GM21447 (cell line): ENCODE results near the gene CRIP3.
"Not testable (repeated sequence)": the region's sequence is repeated elsewhere in the genome, so short reads cannot be mapped to it uniquely, and the experiment has no call there.

Experiments used
- ATAC-seq: cut with Tn5 transposase; IDR thresholded peaks from one replicate; pipeline ENCODE4 v1.9.1; 2021; ENCODE audit not compliant: unreplicated experiment

Gene CRIP3

DNA sequence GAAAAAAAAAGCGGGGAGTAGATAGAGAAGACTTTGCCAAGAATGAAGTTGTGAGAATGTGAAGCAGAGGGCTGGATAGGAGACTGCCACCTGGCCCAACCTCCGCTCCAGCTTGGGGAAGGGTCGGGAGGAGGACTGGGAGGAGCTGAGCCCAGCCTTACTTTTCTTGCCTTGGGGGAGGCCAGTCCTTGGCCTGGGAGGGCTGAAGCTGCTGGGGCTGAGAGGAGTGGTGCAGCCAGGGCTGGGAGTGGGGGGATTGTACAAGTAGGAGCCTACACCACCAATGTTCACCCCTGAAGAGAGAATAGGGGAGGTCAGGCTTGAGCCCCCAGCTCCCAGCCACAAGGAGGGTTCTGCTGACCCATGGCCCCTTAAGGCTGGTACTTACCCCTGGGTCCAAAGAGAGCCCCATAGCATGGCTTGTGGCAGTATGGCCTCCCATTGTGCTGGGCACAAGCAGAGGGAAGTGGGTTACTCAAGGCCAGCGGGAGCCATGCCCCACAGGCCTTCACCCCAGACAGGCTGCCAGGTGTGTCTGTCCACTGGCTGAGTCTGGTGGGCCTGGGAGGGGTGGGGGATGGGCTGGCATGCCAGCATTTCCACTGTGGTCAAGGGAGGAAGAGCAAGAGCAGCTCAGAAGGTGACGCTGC, 1.1 kb downstream of the CRIP3 start:
- no peak for ATAC-seq

GRCh38 chr6:43306086-43306485, 2.5 kb downstream of the CRIP3 start:
- no peak for ATAC-seq

GRCh38 chr6:43304882-43305281, 3.7 kb downstream of the CRIP3 start:
- no peak for ATAC-seq

GRCh38 chr6:43304361-43304760, 4.3 kb downstream of the CRIP3 start:
- ATAC-seq: no peak

DNA sequence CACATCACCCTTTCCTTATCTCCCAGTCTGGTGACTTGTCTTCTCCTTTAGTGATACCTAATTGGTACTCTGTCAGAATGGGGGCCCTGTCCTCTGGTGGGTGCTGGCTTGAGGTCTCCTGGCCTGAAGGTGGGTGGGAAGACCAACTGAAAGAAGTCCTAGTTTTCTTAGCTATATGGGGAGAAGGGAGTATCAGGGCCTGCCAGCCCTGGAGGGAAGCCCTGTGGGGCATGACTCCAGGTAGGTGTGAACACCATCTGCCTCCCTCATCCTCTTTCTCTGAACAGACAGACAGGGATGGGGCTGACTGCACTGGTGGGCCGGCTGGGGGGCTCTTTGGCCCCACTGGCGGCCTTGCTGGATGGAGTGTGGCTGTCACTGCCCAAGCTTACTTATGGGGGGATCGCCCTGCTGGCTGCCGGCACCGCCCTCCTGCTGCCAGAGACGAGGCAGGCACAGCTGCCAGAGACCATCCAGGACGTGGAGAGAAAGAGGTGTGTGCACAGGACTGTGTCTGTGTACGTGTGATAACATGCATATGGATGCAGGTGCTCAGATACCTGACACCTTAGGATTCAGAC, 4.8 kb downstream of the CRIP3 start:
- ATAC-seq: no peak

DNA sequence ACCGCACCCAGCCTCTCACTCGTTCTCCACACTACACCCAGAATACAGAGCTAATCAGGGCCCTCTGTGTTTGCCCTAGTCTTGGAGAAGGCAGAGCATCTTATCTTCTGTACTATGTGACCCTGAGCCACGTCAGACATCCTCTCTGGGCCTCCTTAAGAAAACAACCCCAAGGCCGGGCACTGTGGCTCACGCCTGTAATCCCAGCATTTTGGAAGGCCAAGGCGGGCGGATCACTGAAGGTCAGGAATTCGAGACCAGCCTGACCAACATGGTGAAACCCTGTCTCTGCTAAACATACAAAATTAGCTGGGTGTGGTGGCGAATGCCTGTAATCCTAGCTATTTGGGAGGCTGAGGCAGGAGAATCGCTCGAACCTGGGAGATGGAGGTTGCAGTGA, 5.6 kb downstream of the CRIP3 start:
- ATAC-seq: not testable (repeated sequence)

DNA sequence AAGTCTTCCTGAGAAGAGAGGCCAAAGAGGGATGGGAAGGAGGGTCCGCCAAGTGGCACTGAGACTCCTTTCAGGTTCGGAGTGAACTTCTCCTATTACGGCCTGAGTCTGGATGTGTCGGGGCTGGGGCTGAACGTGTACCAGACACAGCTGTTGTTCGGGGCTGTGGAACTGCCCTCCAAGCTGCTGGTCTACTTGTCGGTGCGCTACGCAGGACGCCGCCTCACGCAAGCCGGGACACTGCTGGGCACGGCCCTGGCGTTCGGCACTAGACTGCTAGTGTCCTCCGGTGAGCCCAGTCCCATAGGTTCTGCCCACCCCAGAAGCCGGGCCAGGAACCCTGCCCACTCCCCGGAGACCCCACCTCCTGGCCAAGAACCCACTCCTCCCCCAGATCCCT, 6.5 kb downstream of the CRIP3 start:
- ATAC-seq: no peak

- ATAC-seq: no peak
These were observed 7.3 kb downstream of the CRIP3 start for GRCh38 chr6:43301081-43301870.

DNA sequence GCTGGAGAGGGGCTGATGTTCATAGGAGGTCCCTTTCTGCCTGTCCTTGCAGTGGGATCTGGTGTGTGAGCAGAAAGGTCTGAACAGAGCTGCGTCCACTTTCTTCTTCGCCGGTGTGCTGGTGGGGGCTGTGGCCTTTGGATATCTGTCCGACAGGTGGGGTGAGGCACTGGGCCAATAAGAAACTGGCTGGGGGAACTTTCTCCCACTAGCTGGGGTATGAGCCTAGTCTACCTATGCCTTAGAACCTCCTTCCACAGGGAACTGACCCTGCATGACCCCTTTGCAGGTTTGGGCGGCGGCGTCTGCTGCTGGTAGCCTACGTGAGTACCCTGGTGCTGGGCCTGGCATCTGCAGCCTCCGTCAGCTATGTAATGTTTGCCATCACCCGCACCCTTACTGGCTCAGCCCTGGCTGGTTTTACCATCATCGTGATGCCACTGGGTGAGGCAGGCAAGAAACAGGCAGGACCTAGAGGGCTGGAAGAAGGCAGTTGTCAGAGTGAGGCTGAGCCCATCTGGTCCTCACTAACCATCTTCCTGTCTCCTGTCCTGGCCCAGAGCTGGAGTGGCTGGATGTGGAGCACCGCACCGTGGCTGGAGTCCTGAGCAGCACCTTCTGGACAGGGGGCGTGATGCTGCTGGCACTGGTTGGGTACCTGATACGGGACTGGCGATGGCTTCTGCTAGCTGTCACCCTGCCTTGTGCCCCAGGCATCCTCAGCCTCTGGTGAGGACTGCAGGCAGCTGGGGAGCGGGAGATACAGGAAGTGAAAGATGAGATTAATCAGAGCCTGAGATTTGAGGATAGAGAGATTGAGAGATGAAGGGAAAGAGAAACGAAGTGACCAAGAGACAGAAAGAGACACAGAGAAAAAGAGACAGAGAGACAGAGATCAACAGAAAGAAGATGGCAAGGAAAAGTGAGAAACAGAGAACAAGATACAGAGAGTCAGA, 9.0 kb downstream of the CRIP3 start:
- no peak for ATAC-seq

- no peak for ATAC-seq
These were observed 9.9 kb downstream of the CRIP3 start for GRCh38 chr6:43298565-43299337.

DNA sequence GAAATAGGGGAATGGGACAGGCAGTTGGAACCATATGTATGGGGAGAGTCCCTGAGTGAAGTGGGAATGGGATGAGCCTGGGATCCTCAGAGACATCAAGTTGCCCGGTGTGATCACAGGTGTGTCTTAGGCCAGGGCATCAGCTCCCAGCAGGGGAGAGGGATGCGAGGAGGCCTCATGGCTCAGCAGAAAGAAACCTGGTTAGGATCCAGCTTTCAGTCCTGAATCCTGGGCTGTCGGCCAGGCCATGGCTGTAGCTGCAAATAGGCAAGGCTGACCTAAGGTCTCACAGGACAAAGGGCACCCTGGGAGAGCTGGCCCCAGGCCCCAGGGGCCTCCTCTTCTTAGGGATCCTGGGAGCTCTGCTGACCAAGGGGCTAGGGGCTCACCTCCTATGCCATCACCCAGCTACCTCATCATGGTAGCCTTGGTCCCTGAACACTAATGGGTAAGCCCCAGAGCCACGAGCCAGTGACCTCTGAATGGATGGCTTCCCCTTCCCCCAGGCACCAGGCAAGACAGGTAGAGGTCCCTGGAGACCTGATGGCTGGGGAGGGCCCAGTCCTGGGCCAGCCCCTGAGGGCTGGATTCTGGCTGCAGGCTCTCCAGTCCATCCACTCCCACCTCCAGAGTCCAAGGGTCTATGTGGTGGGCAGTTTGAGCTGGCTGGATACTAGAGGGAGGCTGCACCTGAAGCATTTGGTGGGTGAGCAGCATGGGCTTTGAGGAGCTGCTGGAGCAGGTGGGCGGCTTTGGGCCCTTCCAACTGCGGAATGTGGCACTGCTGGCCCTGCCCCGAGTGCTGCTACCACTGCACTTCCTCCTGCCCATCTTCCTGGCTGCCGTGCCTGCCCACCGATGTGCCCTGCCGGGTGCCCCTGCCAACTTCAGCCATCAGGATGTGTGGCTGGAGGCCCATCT, 10.7 kb downstream of the CRIP3 start, which contains the start of gene SLC22A7:
Gene SLC22A7 (plus strand): TSS at position 617 of the 921 bp plus-strand sequence. CDS start 99 bp downstream, at position 716.
- ATAC-seq: no peak

- ATAC-seq: no peak
These were observed 11.7 kb downstream of the CRIP3 start for GRCh38 chr6:43296780-43297497.

DNA sequence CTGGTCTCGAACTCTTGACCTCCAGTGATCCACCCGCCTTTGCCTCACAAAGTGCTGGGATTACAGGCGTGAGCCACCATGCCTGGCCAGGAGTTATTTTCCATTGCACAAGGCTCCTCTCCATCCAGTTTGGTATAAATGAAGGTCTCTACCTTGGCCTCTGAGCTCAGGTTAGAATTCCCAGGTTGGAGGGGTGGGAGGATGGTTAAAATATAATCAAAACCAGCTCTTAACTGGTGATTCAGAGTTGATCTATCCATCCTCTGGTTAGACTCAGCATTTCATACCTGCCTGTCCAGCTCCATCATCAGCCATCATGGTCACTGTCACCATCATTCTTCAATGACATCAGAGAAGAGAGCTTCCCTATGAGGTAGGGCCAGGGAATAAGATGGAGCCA, 13.2 kb downstream of the CRIP3 start:
- no peak for ATAC-seq

- no peak for ATAC-seq
These were observed 14.1 kb downstream of the CRIP3 start for GRCh38 chr6:43294536-43294935.

GRCh38 chr6:43293698-43294097, 14.9 kb downstream of the CRIP3 start:
- ATAC-seq: no peak

- no peak for ATAC-seq
These were observed 15.8 kb downstream of the CRIP3 start for GRCh38 chr6:43292763-43293318.

DNA sequence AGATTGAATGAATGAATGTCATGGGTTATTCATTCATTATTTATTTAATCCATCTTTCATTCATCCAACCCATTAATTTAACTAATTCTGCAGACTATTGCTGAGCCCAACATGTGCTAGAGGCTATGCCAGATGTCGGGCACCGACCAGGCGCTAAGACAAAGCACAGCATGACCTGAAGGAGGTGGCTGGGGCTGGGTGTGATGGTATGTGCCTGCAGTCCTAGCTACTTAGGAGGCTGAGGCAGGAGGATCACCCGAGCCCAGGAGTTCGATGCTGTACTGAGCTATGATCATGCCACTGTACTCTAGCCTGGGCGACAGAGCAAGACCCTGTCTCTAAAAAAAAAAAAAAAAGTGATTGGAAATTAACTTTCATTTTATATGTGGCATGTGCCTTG, 16.3 kb downstream of the CRIP3 start:
- no peak for ATAC-seq

DNA sequence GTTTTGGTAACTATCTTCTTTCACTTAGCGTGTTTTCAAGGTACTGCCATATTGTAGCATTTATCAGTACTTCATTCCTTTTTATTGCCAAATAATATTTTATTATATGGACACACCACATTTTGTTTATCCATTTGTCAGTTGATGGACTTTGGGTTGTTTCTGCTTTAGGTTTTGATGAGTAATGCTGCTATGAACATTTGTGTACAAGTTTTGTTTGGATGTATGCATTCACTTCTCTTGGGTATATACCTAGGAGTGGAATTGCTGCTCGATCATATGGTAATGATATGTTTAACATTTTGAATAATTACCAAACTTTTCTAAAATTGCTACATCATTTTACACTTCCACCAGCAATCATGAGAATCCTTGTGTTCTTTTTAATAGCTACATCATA, 16.9 kb downstream of the CRIP3 start:
- ATAC-seq: no peak
